SK-N-SH (cell line): ENCODE results near the gene NAALADL2. TPM values are rescaled to one million over a fixed set of nuclear protein-coding genes. Genes with fewer than 3 reads are reported as not detected.

Experiments used
- CTCF ChIA-PET: fragments of 300-600, 350-600 bp; formaldehyde crosslinking; extraction: SDS; loops from one replicate; lab custom pipeline; 2021; lab: Yijun Ruan, JAX
- POLR2A ChIA-PET: fragments of 350-600 bp; sonication (Branson Sonifier 250); formaldehyde crosslinking; extraction: SDS; loops from one replicate; lab custom pipeline; 2020; ENCODE audit warnings: antibody characterized with exemption, inconsistent platforms; lab: Yijun Ruan, JAX
- DNase-seq: peaks from one replicate; pipeline ENCODE4 v3.0.0; 2012
- H2AFZ ChIP-seq: fragments of 200-600 bp; sonication (generic); 2 replicates; pipeline ENCODE4 v1.8.1; 2016; ENCODE audit warnings: antibody characterized with exemption, mild to moderate bottlenecking, low read depth
- H3F3A ChIP-seq: fragments of 200-600 bp; sonication (generic); replicated peaks from 2 replicates; pipeline ENCODE3; 2016; ENCODE audit warnings: antibody characterized with exemption, mild to moderate bottlenecking; ENCODE audit not compliant: insufficient read depth
- H3K27ac ChIP-seq, 2 experiments: fragments of 200-500 bp in 1 of 2; fragments of 200-600 bp in 1 of 2; sonication (Bioruptor generic) in 1 of 2; sonication (generic), shearing (Covaris generic) in 1 of 2; 2 replicates each; pipeline versions ENCODE4 v1.5.1 to v1.6.1; 2014 to 2016; ENCODE audit warnings: low read depth in 2 of 2, inconsistent platforms in 1 of 2, low read length in 1 of 2, mild to moderate bottlenecking in 1 of 2, mixed read lengths in 1 of 2
- H3K27me3 ChIP-seq: fragments of 200-600 bp; sonication (generic), shearing (Covaris generic); 2 replicates; pipeline ENCODE4 v1.6.1; 2016; ENCODE audit warnings: mixed run types; ENCODE audit not compliant: insufficient read depth
- H3K36me3 ChIP-seq, 2 experiments: fragments of 200-500 bp in 1 of 2; fragments of 200-600 bp in 1 of 2; sonication (Bioruptor generic) in 1 of 2; sonication (generic) in 1 of 2; replicated peaks in 1 of 2; 2 replicates each; pipeline versions ENCODE3 to v1.5.1; 2014 to 2016; ENCODE audit warnings: low read length in 1 of 2, mild to moderate bottlenecking in 1 of 2; ENCODE audit not compliant: insufficient read depth in 2 of 2, control insufficient read depth in 1 of 2
- H3K4me1 ChIP-seq, 2 experiments: fragments of 200-500 bp in 1 of 2; fragments of 200-600 bp in 1 of 2; sonication (Bioruptor generic) in 1 of 2; sonication (generic), shearing (Covaris generic) in 1 of 2; 2 replicates each; pipeline versions ENCODE4 v1.5.1 to v1.6.1; 2014 to 2016; ENCODE audit warnings: low read depth in 1 of 2, low read length in 1 of 2, mixed run types in 1 of 2; ENCODE audit not compliant: insufficient read depth in 2 of 2, control insufficient read depth in 1 of 2
- H3K4me2 ChIP-seq: fragments of 200-600 bp; sonication (generic), shearing (Covaris generic); 2 replicates; pipeline ENCODE4 v1.6.1; 2017; ENCODE audit warnings: mixed run types
- H3K4me3 ChIP-seq, 2 experiments: fragments of 200-500 bp in 1 of 2; fragments of 200-600 bp in 1 of 2; sonication (Bioruptor generic) in 1 of 2; sonication (generic), shearing (Covaris generic) in 1 of 2; 2 replicates each; pipeline versions ENCODE4 v1.5.1 to v1.8.1; 2014 to 2016; ENCODE audit warnings: low read depth in 2 of 2, inconsistent platforms in 1 of 2, low read length in 1 of 2, mild to moderate bottlenecking in 1 of 2, mixed read lengths in 1 of 2, moderate library complexity in 1 of 2
- H3K79me2 ChIP-seq: fragments of 200-600 bp; sonication (generic); 2 replicates; pipeline ENCODE4 v1.8.1; 2017; ENCODE audit warnings: mild to moderate bottlenecking; ENCODE audit not compliant: insufficient read depth
- H3K9ac ChIP-seq: fragments of 200-600 bp; sonication (generic); 2 replicates; pipeline ENCODE4 v1.6.1; 2017; ENCODE audit warnings: mixed run types
- H3K9me2 ChIP-seq: fragments of 200-600 bp; sonication (generic); 2 replicates; pipeline ENCODE4 v1.6.1; 2017; ENCODE audit warnings: mixed run types
- H3K9me3 ChIP-seq: fragments of 200-600 bp; sonication (generic); 2 replicates; pipeline ENCODE4 v1.6.1; 2017; ENCODE audit warnings: mixed run types, mild to moderate bottlenecking, moderate library complexity
- H4K20me1 ChIP-seq: fragments of 200-600 bp; sonication (generic); 2 replicates; pipeline ENCODE4 v1.6.1; 2017; ENCODE audit warnings: mild to moderate bottlenecking, mixed run types; ENCODE audit not compliant: insufficient read depth
- CTCF ChIP-seq: fragments of 200-600 bp; sonication (generic); IDR thresholded peaks from 2 replicates; pipeline ENCODE4 v1.6.1; 2017; ENCODE audit warnings: antibody characterized with exemption, mild to moderate bottlenecking, moderate library complexity
- EP300 ChIP-seq, 2 experiments: IDR thresholded peaks; 2 replicates each; pipeline versions ENCODE4 v1.4.0 to v1.6.1; 2012; ENCODE audit warnings: borderline replicate concordance in 1 of 2, low read depth in 1 of 2, low read length in 1 of 2
- EZH2phosphoT487 ChIP-seq: fragments of 200-600 bp; sonication (generic); IDR thresholded peaks from 2 replicates; pipeline ENCODE4 v1.6.1; 2017; ENCODE audit warnings: low read depth, mixed run types, mild to moderate bottlenecking, antibody characterized with exemption, moderate library complexity, borderline replicate concordance
- GABPA ChIP-seq: IDR thresholded peaks from 2 replicates; pipeline ENCODE4 v1.4.0; 2012; ENCODE audit warnings: low read depth, mild to moderate bottlenecking
- GATA2 ChIP-seq: sonication (generic); formaldehyde crosslinking; IDR thresholded peaks from 2 replicates; pipeline ENCODE4 v1.5.0; 2020; ENCODE audit warnings: mild to moderate bottlenecking, missing genetic modification reagents
- MAX ChIP-seq: IDR thresholded peaks from 2 replicates; pipeline ENCODE4 v1.4.0; 2012; ENCODE audit warnings: low read depth
- MEF2A ChIP-seq: IDR thresholded peaks from 2 replicates; pipeline ENCODE4 v1.4.0; 2012; ENCODE audit warnings: low read depth, borderline replicate concordance
- MXI1 ChIP-seq: IDR thresholded peaks from 2 replicates; pipeline ENCODE4 v1.6.1; 2012; ENCODE audit warnings: mild to moderate bottlenecking, low read depth, low read length, improper control_type of control experiment
- NRF1 ChIP-seq: IDR thresholded peaks from 2 replicates; pipeline ENCODE4 v1.6.1; 2012; ENCODE audit warnings: low read depth, mild to moderate bottlenecking, low read length
- PBX3 ChIP-seq: IDR thresholded peaks from 2 replicates; pipeline ENCODE4; 2012
- POLR2AphosphoS5 ChIP-seq: IDR thresholded peaks from 2 replicates; pipeline ENCODE4 v1.6.1; 2012; ENCODE audit warnings: low read depth, low read length
- RAD21 ChIP-seq: IDR thresholded peaks from 2 replicates; pipeline ENCODE4 v1.6.1; 2012; ENCODE audit warnings: mild to moderate bottlenecking, low read length
- REST ChIP-seq: IDR thresholded peaks from 2 replicates; pipeline ENCODE4 v1.6.1; 2012; ENCODE audit warnings: mild to moderate bottlenecking, low read depth, low read length, moderate library complexity
- SIN3A ChIP-seq: IDR thresholded peaks from 2 replicates; pipeline ENCODE4 v1.6.1; 2012; ENCODE audit warnings: low read depth, mild to moderate bottlenecking, low read length, moderate library complexity, borderline replicate concordance
- SMC3 ChIP-seq: IDR thresholded peaks from 2 replicates; pipeline ENCODE4 v1.6.1; 2012; ENCODE audit warnings: low read depth, low read length, improper control_type of control experiment
- TAF1 ChIP-seq: IDR thresholded peaks from 2 replicates; pipeline ENCODE4 v1.6.1; 2012; ENCODE audit warnings: low read depth, mild to moderate bottlenecking, low read length, moderate library complexity, borderline replicate concordance
- TCF12 ChIP-seq: IDR thresholded peaks from 2 replicates; pipeline ENCODE4 v1.4.0; 2012
- TEAD4 ChIP-seq: IDR thresholded peaks from 2 replicates; pipeline ENCODE4 v1.4.0; 2012; ENCODE audit warnings: mild to moderate bottlenecking, borderline replicate concordance; ENCODE audit not compliant: insufficient read depth
- USF1 ChIP-seq: IDR thresholded peaks from 2 replicates; pipeline ENCODE4 v1.4.0; 2012; ENCODE audit warnings: low read depth, borderline replicate concordance
- WGBS: methylation state at CpG from one replicate; pipeline ENCODE4 v1.1.6; 2017; ENCODE audit warnings: low lambda C conversion rate; 5-methylcytosine and 5-hydroxymethylcytosine counted together
- polyA plus RNA-seq, 3 experiments: library from polyadenylated mRNA; depleted of rRNA; stranded (reverse); fragments of >200 nt; gene quantifications; 2 replicates each; pipeline ENCODE4 v1.2.3, GENCODE V29; 2012

The NAALADL2 gene
- polyA plus RNA-seq, 1 of the 3 experiments (the other 2 are of a cell fraction), result 1.2 TPM

- Histone ChIP-seq H3K4me3 (no peak overlapping the region), H3K9me2 (no peaks in the 10 kb centered on the region), H3K9ac (no peak overlapping the region), H2AFZ (no peak overlapping the region), H4K20me1 (no peaks in the 10 kb centered on the region), H3F3A (no peaks in the 10 kb centered on the region), H3K27me3 (no peaks in the 10 kb centered on the region), H3K27ac (no peak overlapping the region), H3K79me2 (no peaks in the 10 kb centered on the region), H3K4me2 (no peak overlapping the region), H3K4me1 (peaks cover 0 to 2% of the 10 kb centered on the region in 2 experiments; a peak in 1 of 4 replicates), H3K9me3 (no peaks in the 10 kb centered on the region), H3K36me3 (no peaks in the 10 kb centered on the region)
- ChIA-PET POLR2A (no interaction called here), CTCF (no interaction called here)
- no peak for TF ChIP-seq USF1
- DNase-seq, result no peak
- 93% methylated on average over 2 of the region's 2 CpGs for WGBS
Measured at GRCh38 chr3:175094344-175094743, 235.2 kb downstream of the NAALADL2 start.

GRCh38 chr3:175098644-175099043 is 239.5 kb downstream of the NAALADL2 start:
- TF ChIP-seq REST, result no peak
- no peak for TF ChIP-seq PBX3
- no peak for TF ChIP-seq TAF1
- no peak for TF ChIP-seq NRF1
- no peak for TF ChIP-seq GATA2 (CRISPR knock-in tag)
- no peak for TF ChIP-seq SMC3
- no peak for TF ChIP-seq EP300 (IDR thresholded peaks at IDR 0.05; ENCODE audit: borderline replicate concordance in 1 of 2, low read depth in 1 of 2, low read length in 1 of 2)
- TF ChIP-seq CTCF, result no peak
- TF ChIP-seq MEF2A, result no peak
- TF ChIP-seq RAD21, result no peak
- no peak for TF ChIP-seq EZH2phosphoT487
- no peak for TF ChIP-seq GABPA
- no peak for TF ChIP-seq SIN3A
- no peak for TF ChIP-seq MXI1
- no peak for TF ChIP-seq TEAD4
- TF ChIP-seq POLR2AphosphoS5, result no peak
- no peak for TF ChIP-seq MAX
- TF ChIP-seq TCF12, result no peak
- WGBS, result 84% methylated on average over 1 of the region's 1 CpG
- no peaks in the 10 kb centered on the region for H3K79me2 ChIP-seq
- H3K4me3 ChIP-seq, result no peak overlapping the region
- no peaks in the 10 kb centered on the region for H3F3A ChIP-seq
- H3K36me3 ChIP-seq, result no peaks in the 10 kb centered on the region
- no peak overlapping the region for H3K4me2 ChIP-seq
- H3K27ac ChIP-seq, result no peak overlapping the region
- H3K9ac ChIP-seq, result no peak overlapping the region
- no peak for DNase-seq
- CTCF ChIA-PET, result no interaction called here
- H2AFZ ChIP-seq, result no peak overlapping the region
- no peaks in the 10 kb centered on the region for H3K9me2 ChIP-seq
- POLR2A ChIA-PET, result no interaction called here
- peaks cover 0 to 2% of the 10 kb centered on the region in 2 experiments; a peak in 1 of 4 replicates for H3K4me1 ChIP-seq
- no peaks in the 10 kb centered on the region for H3K9me3 ChIP-seq
- H4K20me1 ChIP-seq, result no peaks in the 10 kb centered on the region
- no peaks in the 10 kb centered on the region for H3K27me3 ChIP-seq
